Smooth muscle cell (in vitro differentiated cells): ENCODE results near the gene EYS. TPM values are rescaled to one million over a fixed set of nuclear protein-coding genes. Genes with fewer than 3 reads are reported as not detected.

ENCODE experiments used
- DNase-seq: peaks from one replicate; lab custom pipeline; 2025; ENCODE audit not compliant: unreplicated experiment; lab: John Stamatoyannopoulos, UW
- H2AFZ ChIP-seq: fragments of 200-600 bp; sonication (generic); 2 replicates; pipeline ENCODE4 v1.6.0; 2016; ENCODE audit warnings: antibody characterized with exemption, low read depth, mild to moderate bottlenecking
- H3F3A ChIP-seq: fragments of 200-600 bp; sonication (generic); 2 replicates; pipeline ENCODE4 v1.6.0; 2017; ENCODE audit warnings: antibody characterized with exemption, low read depth
- H3K27ac ChIP-seq: fragments of 200-600 bp; sonication (generic); 2 replicates; pipeline ENCODE4 v1.5.1; 2016; ENCODE audit warnings: low read depth, mild to moderate bottlenecking
- H3K27me3 ChIP-seq: fragments of 200-600 bp; sonication (generic); 2 replicates; pipeline ENCODE4 v1.6.1; 2016; ENCODE audit warnings: low read depth, mild to moderate bottlenecking
- H3K36me3 ChIP-seq: fragments of 200-600 bp; sonication (generic); 2 replicates; pipeline ENCODE4 v1.5.1; 2016; ENCODE audit warnings: low read depth
- H3K4me1 ChIP-seq: fragments of 200-600 bp; sonication (generic); 2 replicates; pipeline ENCODE4 v1.5.1; 2016; ENCODE audit warnings: low read depth
- H3K4me2 ChIP-seq: fragments of 200-600 bp; sonication (generic); 2 replicates; pipeline ENCODE4 v1.6.0; 2016; ENCODE audit warnings: mild to moderate bottlenecking
- H3K4me3 ChIP-seq: fragments of 200-600 bp; sonication (generic); 2 replicates; pipeline ENCODE4 v1.5.1; 2016; ENCODE audit warnings: mild to moderate bottlenecking
- H3K79me2 ChIP-seq: fragments of 200-600 bp; sonication (generic); 2 replicates; pipeline ENCODE4 v1.6.0; 2016; ENCODE audit warnings: low read depth, mild to moderate bottlenecking
- H3K9ac ChIP-seq: fragments of 200-600 bp; sonication (generic); 2 replicates; pipeline ENCODE4 v1.6.0; 2016; ENCODE audit warnings: low read depth
- H3K9me3 ChIP-seq: fragments of 200-600 bp; sonication (generic); replicated peaks from 2 replicates; pipeline ENCODE4 v1.5.1; 2016; ENCODE audit warnings: low read depth
- H4K20me1 ChIP-seq: fragments of 200-600 bp; sonication (generic); 2 replicates; pipeline ENCODE4 v1.6.0; 2016; ENCODE audit warnings: low read depth
- CTCF ChIP-seq: fragments of 200-600 bp; sonication (generic); IDR thresholded peaks from 2 replicates; pipeline ENCODE4 v1.5.1; 2017; ENCODE audit warnings: borderline replicate concordance, mild to moderate bottlenecking, antibody characterized with exemption; ENCODE audit not compliant: insufficient read depth, poor library complexity, severe bottlenecking
- WGBS: methylation state at CpG from one replicate; pipeline ENCODE4 v1.1.7; 2016; ENCODE audit warnings: low lambda C conversion rate; 5-methylcytosine and 5-hydroxymethylcytosine counted together
- polyA plus RNA-seq: library from polyadenylated mRNA; unstranded; fragments of >200 nt; fragmentation: Nextera tagmentation; extraction: Ambion mirVana; gene quantifications from 2 replicates; pipeline ENCODE4 v1.2.1, GENCODE V29; 2016
- total RNA-seq: library from RNA; depleted of rRNA; stranded (reverse); fragments of >200 nt; gene quantifications from 2 replicates; pipeline ENCODE4 v1.2.3, GENCODE V29; 2014

Gene EYS
- total and polyA plus RNA-seq, 2 experiments from 2014 or later = 0.07 to 0.18 TPM

GRCh38 chr6:65295812-65296211, 411.2 kb downstream of the EYS start:
- H3K79me2 ChIP-seq = no peaks in the 10 kb centered on the region
- 87% methylated on average over 4 of the region's 4 CpGs for WGBS
- no peaks in the 10 kb centered on the region for H4K20me1 ChIP-seq
- H3K27me3 ChIP-seq = no peaks in the 10 kb centered on the region
- no peak overlapping the region for H3K4me3 ChIP-seq
- no peaks in the 10 kb centered on the region for H3F3A ChIP-seq
- no peaks in the 10 kb centered on the region for H3K9me3 ChIP-seq
- H3K4me1 ChIP-seq = no peaks in the 10 kb centered on the region
- H2AFZ ChIP-seq = no peak overlapping the region
- H3K27ac ChIP-seq = no peak overlapping the region
- TF ChIP-seq CTCF = no peak
- H3K36me3 ChIP-seq = no peaks in the 10 kb centered on the region
- DNase-seq = no peak
- H3K4me2 ChIP-seq = no peak overlapping the region
- H3K9ac ChIP-seq = no peak overlapping the region

GRCh38 chr6:65289491-65289890, 417.5 kb downstream of the EYS start:
- no peak overlapping the region for H3K4me3 ChIP-seq
- no peak for TF ChIP-seq CTCF
- no peaks in the 10 kb centered on the region for H3K27me3 ChIP-seq
- H3K4me1 ChIP-seq = no peaks in the 10 kb centered on the region
- 81% methylated on average over 2 of the region's 2 CpGs for WGBS
- no peak for DNase-seq
- H3K79me2 ChIP-seq = no peaks in the 10 kb centered on the region
- no peak overlapping the region for H2AFZ ChIP-seq
- no peaks in the 10 kb centered on the region for H4K20me1 ChIP-seq
- no peaks in the 10 kb centered on the region for H3K36me3 ChIP-seq
- no peaks in the 10 kb centered on the region for H3K9me3 ChIP-seq
- H3K9ac ChIP-seq = no peak overlapping the region
- no peak overlapping the region for H3K4me2 ChIP-seq
- H3F3A ChIP-seq = no peaks in the 10 kb centered on the region
- no peak overlapping the region for H3K27ac ChIP-seq

GRCh38 chr6:65285275-65285674, 421.8 kb downstream of the EYS start:
- Histone ChIP-seq H3F3A (no peaks in the 10 kb centered on the region), H3K27me3 (no peaks in the 10 kb centered on the region), H3K79me2 (no peaks in the 10 kb centered on the region), H3K9me3 (no peaks in the 10 kb centered on the region), H3K4me1 (no peaks in the 10 kb centered on the region), H3K27ac (no peak overlapping the region), H2AFZ (no peak overlapping the region), H3K4me2 (no peak overlapping the region), H3K9ac (no peak overlapping the region), H3K36me3 (no peaks in the 10 kb centered on the region), H3K4me3 (no peak overlapping the region), H4K20me1 (no peaks in the 10 kb centered on the region)
- TF ChIP-seq CTCF = no peak
- DNase-seq = no peak

- Histone ChIP-seq H3K9me3 (no peaks in the 10 kb centered on the region), H2AFZ (no peak overlapping the region), H3K27me3 (no peaks in the 10 kb centered on the region), H3K79me2 (no peaks in the 10 kb centered on the region), H3K4me3 (no peak overlapping the region), H3K36me3 (no peaks in the 10 kb centered on the region), H3K27ac (no peak overlapping the region), H3K4me1 (no peaks in the 10 kb centered on the region), H3F3A (no peaks in the 10 kb centered on the region), H3K4me2 (no peak overlapping the region), H3K9ac (no peak overlapping the region), H4K20me1 (no peaks in the 10 kb centered on the region)
- no peak for TF ChIP-seq CTCF
- DNase-seq = no peak
- 81% methylated on average over 3 of the region's 3 CpGs for WGBS
Measured at GRCh38 chr6:65280060-65280459, 427.0 kb downstream of the EYS start.
